Mucosa of descending colon (tissue), 3 donors: ENCODE data around the gene PDCD4. TPM values are rescaled to one million over a fixed set of nuclear protein-coding genes. Genes with fewer than 3 reads are reported as not detected.

Source experiments
- ATAC-seq: fragments of 200-7000 bp; cut with Tn5 transposase; one replicate; pipeline ENCODE4 v1.9.1; 2020; ENCODE audit warnings: mild to moderate bottlenecking, moderate library complexity
- DNase-seq, 3 donors: peaks; one replicate each; pipeline ENCODE4 v3.0.0-alpha.2; 2020
- H3K36me3 ChIP-seq: fragments of 200-600 bp; one replicate; pipeline ENCODE4 v1.8.0; 2021; ENCODE audit warnings: low read depth, mild to moderate bottlenecking
- H3K4me1 ChIP-seq: fragments of 200-600 bp; one replicate; pipeline ENCODE4 v1.8.0; 2021; ENCODE audit warnings: low read depth, mild to moderate bottlenecking
- H3K4me3 ChIP-seq: fragments of 200-600 bp; one replicate; pipeline ENCODE4 v1.8.0; 2021; ENCODE audit warnings: mild to moderate bottlenecking
- H3K9me3 ChIP-seq: fragments of 200-600 bp; one replicate; pipeline ENCODE4 v1.8.0; 2021; ENCODE audit warnings: mild to moderate bottlenecking
- CTCF ChIP-seq: fragments of 200-600 bp; IDR thresholded peaks from one replicate; pipeline ENCODE4 v1.8.0; 2022; ENCODE audit warnings: antibody characterized with exemption, mild to moderate bottlenecking
- intact Hi-C, 2 donors: fragments of 100-400 bp; cut with DNase I in 1 of 2; cut with micrococcal nuclease in 1 of 2; formaldehyde crosslinking; loops; one replicate each; pipeline versions ENCODE4 v1.11.0 to v1.11.1; 2022; cut with DNase I, micrococcal nuclease
- total RNA-seq, 3 donors: library from RNA; stranded (reverse); fragmentation: NEBNext Ultra II Directional in 2 of 3; extraction: Animal tissue kit (Norgen Biotek cat#: 25700) in 2 of 3; gene quantifications; one replicate each; pipeline versions ENCODE4 v1.2.1 to v1.2.4, GENCODE V29; 2021 to 2023
- donor health status: DM: no; HTN: no; CAD: no; lungs with moderate emphysema.
- donor health status: DM: no; HTN: no; CAD: no.
- donor health status: DM: no; HTN: yes; CAD: no.

The PDCD4 gene
- total RNA-seq, 3 donors from 2014 or later, result 290 to 605 (median 528) TPM

GRCh38 chr10:110837418-110838171 is 34.1 kb upstream of the PDCD4 start:
- no peak for TF ChIP-seq CTCF
- H3K36me3 ChIP-seq, result no peaks in the 10 kb centered on the region
- intact Hi-C loops, result no loop called here
- no peaks in the 10 kb centered on the region for H3K9me3 ChIP-seq
- ATAC-seq (peak; percentile 64), DNase-seq (no peak)
- peaks cover 48% of the 10 kb centered on the region for H3K4me1 ChIP-seq
- no peak overlapping the region for H3K4me3 ChIP-seq

- intact Hi-C loops, result no loop called here
- no peak overlapping the region for H3K4me3 ChIP-seq
- no peak for TF ChIP-seq CTCF
- ATAC-seq (peak; percentile 74), DNase-seq (peak; percentile 92 to 97 (median 93))
- peaks cover 68% of the 10 kb centered on the region for H3K4me1 ChIP-seq
- no peaks in the 10 kb centered on the region for H3K36me3 ChIP-seq
- no peaks in the 10 kb centered on the region for H3K9me3 ChIP-seq
Measured at GRCh38 chr10:110840225-110840922, 31.4 kb upstream of the PDCD4 start.

- DNase-seq (peak in 1 of 3 donors; percentile 56), ATAC-seq (peak; percentile 2)
- no peak for TF ChIP-seq CTCF
- H3K36me3 ChIP-seq, result no peaks in the 10 kb centered on the region
- no peaks in the 10 kb centered on the region for H3K9me3 ChIP-seq
- H3K4me3 ChIP-seq, result no peak overlapping the region
- H3K4me1 ChIP-seq, result peaks cover 73% of the 10 kb centered on the region
- intact Hi-C loops, result no loop called here
Measured at GRCh38 chr10:110840923-110841428, 30.8 kb upstream of the PDCD4 start.

GRCh38 chr10:110841767-110842267 is 29.9 kb upstream of the PDCD4 start:
- DNase-seq (no peak), ATAC-seq (no peak)
- no peak for TF ChIP-seq CTCF
- Histone ChIP-seq H3K36me3 (no peaks in the 10 kb centered on the region), H3K4me3 (no peak overlapping the region), H3K9me3 (no peaks in the 10 kb centered on the region), H3K4me1 (peaks cover 81% of the 10 kb centered on the region)
- intact Hi-C loops, result no loop called here

GRCh38 chr10:110842326-110842904 is 29.3 kb upstream of the PDCD4 start:
- peaks cover 81% of the 10 kb centered on the region for H3K4me1 ChIP-seq
- H3K36me3 ChIP-seq, result no peaks in the 10 kb centered on the region
- ATAC-seq (no peak), DNase-seq (peak in 2 of 3 donors; percentile 42 to 45)
- no peak overlapping the region for H3K4me3 ChIP-seq
- TF ChIP-seq CTCF, result no peak
- no peaks in the 10 kb centered on the region for H3K9me3 ChIP-seq
- intact Hi-C loops, result no loop called here
